Suprapubic skin (tissue), 4 donors: ENCODE data around the gene PLOD2.

ENCODE experiments used
- EP300 ChIP-seq: sonication (generic); formaldehyde crosslinking; IDR thresholded peaks from one replicate; pipeline ENCODE4 v1.6.1; 2017; ENCODE audit warnings: antibody characterized with exemption
- POLR2A ChIP-seq, 2 donors: fragments of 450-650 bp; IDR thresholded peaks; one replicate each; pipeline ENCODE4 v1.6.1; 2017; ENCODE audit warnings: antibody characterized with exemption in 2 of 2, mild to moderate bottlenecking in 2 of 2, moderate library complexity in 2 of 2
- POLR2AphosphoS5 ChIP-seq, 3 donors: sonication (generic); formaldehyde crosslinking; IDR thresholded peaks; one replicate each; pipeline ENCODE4 v1.6.1; 2017; ENCODE audit warnings: antibody characterized with exemption in 3 of 3
- TF ChIP-seq, protein P1 (sequence below), 2 donors: fragments of 200-600 bp in 1 of 2; fragments of 450-650 bp in 1 of 2; sonication (generic) in 1 of 2; IDR thresholded peaks; one replicate each; pipeline ENCODE4 v1.5.1; 2016 to 2019; ENCODE audit warnings: antibody characterized with exemption in 2 of 2, mild to moderate bottlenecking in 1 of 2, moderate library complexity in 1 of 2

DNA sequence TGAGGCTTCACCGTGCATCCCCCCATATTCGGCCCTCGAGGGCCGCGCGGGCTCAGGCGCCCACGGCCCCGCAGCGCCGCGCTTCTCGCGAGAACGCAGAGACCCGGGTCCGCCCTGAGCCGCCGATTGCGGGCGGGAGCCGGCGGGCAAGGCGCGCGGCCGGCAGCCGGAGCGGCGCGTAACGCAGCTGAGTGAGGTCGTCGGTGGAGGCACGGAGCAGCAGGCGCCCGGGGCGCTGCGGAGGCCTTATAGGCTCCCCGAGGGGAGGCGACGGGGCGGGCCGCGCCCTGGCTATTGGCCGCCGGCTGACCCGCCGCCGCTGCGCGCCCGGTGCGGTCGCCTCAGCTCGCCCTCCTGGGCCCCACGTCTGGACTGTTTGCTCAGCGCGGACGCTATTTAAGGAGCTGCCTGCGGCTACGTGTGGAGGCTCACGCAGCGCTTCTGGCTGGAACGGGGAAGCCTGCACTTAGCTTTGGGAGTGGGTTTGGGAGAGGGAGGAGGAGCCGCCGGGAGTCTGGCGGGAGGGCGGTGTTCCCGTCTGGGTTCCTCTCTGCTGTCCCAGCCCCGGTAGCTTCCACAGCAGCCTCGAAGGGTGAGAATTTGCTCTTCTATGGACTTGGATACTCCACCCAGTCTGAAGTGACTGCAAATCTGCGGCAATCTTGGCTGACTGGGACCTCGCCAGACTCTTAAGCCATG is at the start of gene PLOD2:
- TF ChIP-seq, protein P1, sequence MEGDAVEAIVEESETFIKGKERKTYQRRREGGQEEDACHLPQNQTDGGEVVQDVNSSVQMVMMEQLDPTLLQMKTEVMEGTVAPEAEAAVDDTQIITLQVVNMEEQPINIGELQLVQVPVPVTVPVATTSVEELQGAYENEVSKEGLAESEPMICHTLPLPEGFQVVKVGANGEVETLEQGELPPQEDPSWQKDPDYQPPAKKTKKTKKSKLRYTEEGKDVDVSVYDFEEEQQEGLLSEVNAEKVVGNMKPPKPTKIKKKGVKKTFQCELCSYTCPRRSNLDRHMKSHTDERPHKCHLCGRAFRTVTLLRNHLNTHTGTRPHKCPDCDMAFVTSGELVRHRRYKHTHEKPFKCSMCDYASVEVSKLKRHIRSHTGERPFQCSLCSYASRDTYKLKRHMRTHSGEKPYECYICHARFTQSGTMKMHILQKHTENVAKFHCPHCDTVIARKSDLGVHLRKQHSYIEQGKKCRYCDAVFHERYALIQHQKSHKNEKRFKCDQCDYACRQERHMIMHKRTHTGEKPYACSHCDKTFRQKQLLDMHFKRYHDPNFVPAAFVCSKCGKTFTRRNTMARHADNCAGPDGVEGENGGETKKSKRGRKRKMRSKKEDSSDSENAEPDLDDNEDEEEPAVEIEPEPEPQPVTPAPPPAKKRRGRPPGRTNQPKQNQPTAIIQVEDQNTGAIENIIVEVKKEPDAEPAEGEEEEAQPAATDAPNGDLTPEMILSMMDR (IDR thresholded peaks at IDR 0.05): no peak
- peak in 1 of 2 donors; percentile 65 for TF ChIP-seq POLR2A (IDR thresholded peaks at IDR 0.05)
- no peak for TF ChIP-seq POLR2AphosphoS5 (IDR thresholded peaks at IDR 0.05)
- no peak for TF ChIP-seq EP300
